GM10847 (cell line): Measurements from ENCODE around the gene RIN2.

Source experiments
- POLR2A ChIP-seq: IDR thresholded peaks from 2 replicates; pipeline ENCODE4 v1.6.1; 2011; ENCODE audit not compliant: insufficient read length; ENCODE audit errors: extremely low read depth

RIN2 gene, protein sequence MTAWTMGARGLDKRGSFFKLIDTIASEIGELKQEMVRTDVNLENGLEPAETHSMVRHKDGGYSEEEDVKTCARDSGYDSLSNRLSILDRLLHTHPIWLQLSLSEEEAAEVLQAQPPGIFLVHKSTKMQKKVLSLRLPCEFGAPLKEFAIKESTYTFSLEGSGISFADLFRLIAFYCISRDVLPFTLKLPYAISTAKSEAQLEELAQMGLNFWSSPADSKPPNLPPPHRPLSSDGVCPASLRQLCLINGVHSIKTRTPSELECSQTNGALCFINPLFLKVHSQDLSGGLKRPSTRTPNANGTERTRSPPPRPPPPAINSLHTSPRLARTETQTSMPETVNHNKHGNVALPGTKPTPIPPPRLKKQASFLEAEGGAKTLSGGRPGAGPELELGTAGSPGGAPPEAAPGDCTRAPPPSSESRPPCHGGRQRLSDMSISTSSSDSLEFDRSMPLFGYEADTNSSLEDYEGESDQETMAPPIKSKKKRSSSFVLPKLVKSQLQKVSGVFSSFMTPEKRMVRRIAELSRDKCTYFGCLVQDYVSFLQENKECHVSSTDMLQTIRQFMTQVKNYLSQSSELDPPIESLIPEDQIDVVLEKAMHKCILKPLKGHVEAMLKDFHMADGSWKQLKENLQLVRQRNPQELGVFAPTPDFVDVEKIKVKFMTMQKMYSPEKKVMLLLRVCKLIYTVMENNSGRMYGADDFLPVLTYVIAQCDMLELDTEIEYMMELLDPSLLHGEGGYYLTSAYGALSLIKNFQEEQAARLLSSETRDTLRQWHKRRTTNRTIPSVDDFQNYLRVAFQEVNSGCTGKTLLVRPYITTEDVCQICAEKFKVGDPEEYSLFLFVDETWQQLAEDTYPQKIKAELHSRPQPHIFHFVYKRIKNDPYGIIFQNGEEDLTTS

GRCh38 chr20:19758133-19758500 is at the start of gene RIN2:
RIN2 (plus strand) TSS chr20:19758258; CDS start chr20:19889602, 131,344 bp downstream.
- TF ChIP-seq POLR2A, result no peak

- TF ChIP-seq POLR2A, result no peak
These were observed 48.3 kb upstream of the RIN2 start for GRCh38 chr20:19709635-19710335.

GRCh38 chr20:19710336-19711120 is 47.5 kb upstream of the RIN2 start:
- no peak for TF ChIP-seq POLR2A

DNA sequence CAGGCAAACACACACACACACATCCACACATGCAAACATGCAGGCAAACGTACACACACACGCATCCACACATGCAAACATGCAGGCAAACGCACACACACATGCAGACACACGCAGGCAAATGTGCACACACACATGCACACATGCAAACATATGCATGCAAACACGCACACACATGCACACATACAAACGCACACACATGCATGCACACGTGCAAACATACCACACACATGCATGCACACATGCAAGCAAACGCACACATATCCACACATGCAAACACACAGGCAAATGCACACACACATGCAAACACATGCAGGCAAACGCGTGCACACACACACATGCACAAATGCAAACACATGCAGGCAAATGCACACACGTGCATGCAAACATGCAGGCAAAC is 46.9 kb upstream of the RIN2 start:
- TF ChIP-seq POLR2A, result no peak

- no peak for TF ChIP-seq POLR2A
These were observed 45.3 kb upstream of the RIN2 start for GRCh38 chr20:19712721-19713260.

- no peak for TF ChIP-seq POLR2A
These were observed 44.1 kb upstream of the RIN2 start for GRCh38 chr20:19713822-19714578.

DNA sequence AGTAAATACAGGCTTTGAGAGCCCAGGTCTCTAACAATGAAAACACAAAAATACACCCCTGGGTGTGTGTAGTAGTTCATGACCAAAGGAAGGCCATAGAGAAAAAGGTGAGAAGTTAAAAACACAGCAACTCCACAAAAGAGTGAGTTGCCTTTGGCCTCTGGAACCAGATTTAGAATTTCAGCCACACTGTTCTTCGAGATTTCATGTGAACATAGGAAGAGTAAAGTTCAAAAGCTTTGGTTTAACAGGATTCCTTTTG is 43.5 kb upstream of the RIN2 start:
- no peak for TF ChIP-seq POLR2A

DNA sequence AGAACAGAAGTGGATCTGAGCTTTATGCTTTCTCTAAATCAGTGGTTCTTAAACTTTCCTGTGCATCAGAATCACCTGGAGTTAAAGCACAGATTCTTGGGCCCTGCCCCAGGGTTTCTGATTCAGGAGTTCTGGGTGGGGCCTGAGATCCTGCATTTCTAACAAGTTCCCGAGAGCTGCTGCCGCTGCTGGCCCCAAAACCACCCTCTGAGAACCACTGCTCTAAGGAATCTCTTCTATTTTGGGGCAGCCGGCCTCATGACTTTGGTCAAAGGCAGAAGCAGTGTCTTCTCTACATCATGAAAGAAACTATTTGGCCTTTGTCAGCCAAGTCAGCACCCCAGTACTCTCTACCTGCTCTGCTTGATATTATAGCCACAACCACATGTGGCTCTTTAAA is 42.1 kb upstream of the RIN2 start:
- no peak for TF ChIP-seq POLR2A

- no peak for TF ChIP-seq POLR2A
These were observed 39.2 kb upstream of the RIN2 start for GRCh38 chr20:19718880-19719279.

GRCh38 chr20:19720991-19721390 is 37.1 kb upstream of the RIN2 start:
- no peak for TF ChIP-seq POLR2A

DNA sequence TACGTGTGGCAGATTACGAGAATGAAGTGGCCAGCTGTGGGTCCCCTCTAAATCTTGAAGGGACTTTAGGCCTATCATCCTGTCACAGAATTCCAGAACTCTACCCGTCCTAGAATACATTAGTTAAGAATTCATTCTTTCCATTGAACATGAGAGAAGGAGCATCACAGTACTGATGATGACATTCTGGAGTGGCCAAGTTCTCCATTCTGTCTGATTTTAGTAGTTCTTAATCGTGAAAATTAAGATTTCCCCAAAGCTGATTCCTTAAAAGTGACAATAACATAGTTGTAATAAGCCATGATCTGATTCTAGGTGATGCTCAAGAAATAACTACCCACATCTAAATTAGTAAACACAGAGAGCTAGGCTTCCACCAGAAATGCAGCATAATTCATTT is 35.0 kb upstream of the RIN2 start:
- no peak for TF ChIP-seq POLR2A

- no peak for TF ChIP-seq POLR2A
These were observed 34.1 kb upstream of the RIN2 start for GRCh38 chr20:19723813-19724430.

DNA sequence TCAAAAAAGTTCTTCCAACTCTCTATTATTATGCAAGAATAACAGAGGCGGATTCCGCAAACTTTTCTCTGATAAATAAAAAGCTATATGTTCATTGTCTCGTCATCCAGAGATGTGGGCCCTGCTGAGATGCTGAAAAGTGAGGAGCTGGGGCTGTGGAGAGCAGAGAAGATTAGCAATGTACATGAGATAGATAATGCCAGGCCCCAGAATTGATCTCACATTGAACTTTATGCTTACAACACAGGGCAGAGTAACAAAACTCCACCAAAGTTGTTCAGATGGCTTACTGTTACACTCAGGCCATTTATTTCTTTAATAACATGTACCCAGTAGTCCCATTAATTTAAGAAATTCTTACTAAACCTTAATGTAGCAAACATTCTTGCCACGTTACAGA is 32.7 kb upstream of the RIN2 start:
- no peak for TF ChIP-seq POLR2A
